NCI-H446 treated with DMSO at 0.1 percent for 48 hours (cell line): ENCODE measurements around the gene AGBL4.
"Not testable (repeated sequence)": the region's sequence is repeated elsewhere in the genome, so short reads cannot be mapped to it uniquely, and the experiment has no call there.

Experiments used
- DNase-seq: peaks from one replicate; lab custom pipeline; 2025; lab: John Stamatoyannopoulos, UW

The AGBL4 gene

DNA sequence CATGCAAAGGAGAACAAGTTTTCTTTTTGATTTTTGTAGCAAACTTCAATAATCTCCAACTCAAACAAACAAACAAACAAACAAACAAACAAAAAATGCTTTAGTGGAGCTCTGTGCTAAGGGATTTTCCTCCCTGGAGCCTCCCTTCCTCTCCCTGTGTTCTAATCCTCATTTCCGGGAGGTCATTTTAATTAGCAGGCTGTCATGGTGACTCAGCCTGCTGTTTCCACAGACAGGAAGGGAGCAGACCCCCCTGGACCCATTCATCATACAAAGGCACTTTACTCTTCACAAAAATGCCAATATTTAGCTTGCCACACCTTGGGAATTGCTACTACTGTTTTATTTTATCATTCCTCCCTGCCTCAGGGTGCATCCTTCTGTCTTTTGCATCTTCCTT, 1490.8 kb downstream of the AGBL4 start:
- DNase-seq = no peak

DNA sequence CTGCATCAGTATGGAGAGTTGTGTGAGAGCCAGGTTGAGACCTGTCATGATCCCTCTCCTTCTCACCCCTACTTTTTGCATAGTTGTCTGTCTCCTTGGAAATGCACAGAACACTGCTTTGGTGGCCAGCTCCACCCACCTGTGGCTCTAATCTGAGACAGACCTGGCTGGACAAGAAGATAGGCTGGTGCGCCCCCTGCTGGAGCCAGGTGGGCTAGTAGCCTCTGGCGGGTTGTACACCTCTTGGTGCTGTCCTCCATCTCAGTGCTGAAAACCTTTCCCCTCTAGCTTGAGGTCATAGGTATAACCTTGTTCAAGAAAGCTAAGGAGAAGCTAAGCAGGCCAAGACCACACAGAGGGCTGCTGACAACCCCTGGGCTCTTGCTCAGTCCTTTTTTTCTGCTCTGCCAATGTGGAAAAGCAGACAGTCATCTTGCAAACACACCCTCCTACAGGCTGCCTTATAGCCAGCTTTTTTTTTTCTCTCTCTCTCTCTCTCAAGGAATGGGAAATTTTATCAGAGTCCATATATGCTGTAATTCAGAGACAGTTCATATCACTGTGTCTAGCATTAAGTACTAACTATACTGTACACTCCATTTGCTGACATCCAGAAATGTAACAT, 1492.9 kb downstream of the AGBL4 start:
- DNase-seq = no peak

DNA sequence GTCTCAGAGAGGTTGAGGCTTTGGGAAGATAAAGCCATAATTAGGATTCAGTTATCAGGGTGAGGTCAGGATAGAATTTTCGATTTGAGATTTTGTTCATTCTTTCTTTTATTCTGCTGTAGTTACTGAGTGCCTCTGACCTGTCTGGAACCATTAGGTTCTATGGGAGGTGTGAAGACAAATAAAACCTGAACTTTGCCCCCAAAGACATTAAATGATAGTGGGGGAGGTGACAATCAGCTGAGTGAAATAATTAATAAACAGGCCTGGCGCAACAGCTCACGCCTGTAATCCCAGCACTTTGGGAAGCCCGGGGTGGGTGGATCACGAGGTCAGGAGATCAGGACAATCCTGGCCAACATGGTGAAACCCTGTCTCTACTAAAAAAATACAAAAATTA, 1496.7 kb downstream of the AGBL4 start:
- no peak for DNase-seq

DNA sequence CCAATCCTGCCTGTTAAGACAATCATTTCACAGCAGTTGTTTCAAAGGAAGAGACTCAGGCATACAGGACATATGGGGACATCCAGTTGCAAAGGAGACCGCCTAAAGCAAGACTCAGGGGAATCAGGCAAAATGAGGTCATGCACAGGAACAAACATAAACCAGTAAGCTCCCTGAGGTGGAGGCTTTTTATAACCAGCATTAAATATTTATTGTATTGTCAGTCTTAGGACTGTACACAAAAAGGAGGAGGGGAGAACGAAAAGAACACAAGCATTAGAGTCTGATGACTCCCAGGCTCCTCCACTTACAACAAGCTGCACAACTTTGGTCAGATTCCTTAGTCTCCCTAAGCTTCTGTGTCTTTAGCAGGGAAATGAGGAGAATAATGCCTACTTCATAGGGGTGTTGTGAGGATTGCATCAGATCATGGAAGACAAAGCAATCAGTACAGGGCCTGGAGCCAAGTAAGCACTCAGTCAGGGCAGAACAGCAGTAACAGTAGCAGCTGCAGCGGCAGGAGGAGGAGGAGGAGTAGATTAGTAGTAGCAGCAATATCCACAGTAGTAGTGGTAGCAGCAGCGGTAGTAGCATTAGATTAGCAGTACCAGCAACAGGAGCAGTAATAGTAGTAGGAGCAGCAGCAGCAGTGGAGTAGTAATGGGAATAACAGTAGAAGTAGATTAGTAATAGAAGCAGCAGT, 1497.6 kb downstream of the AGBL4 start:
- no peak for DNase-seq

DNA sequence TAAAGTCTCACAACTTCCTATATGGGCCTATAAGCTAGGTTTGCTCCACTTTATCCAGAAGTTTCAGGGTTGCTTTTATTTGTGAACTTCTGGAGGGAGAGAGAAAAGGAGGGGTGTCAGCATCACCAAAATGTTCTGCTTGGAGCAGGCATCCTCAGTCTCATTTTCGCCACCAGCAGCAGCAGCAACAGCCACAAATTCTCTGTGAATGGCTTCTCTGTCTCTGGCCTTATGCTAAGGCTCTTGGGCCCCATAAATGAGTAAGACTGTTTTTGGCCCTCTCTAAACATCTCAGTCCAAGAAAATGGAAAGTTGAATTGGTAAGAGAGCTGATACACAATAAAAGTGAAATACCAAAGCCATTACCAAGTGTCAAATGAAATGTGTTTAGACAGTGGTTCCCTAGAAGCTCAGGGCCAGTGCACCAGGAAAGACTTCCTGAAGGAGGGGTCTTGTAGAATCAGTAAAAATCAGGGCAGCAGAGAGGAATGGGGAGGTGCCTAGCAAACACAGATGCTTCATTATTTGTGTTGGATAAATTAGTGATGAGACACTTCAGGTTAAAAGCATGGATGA, 1498.8 kb downstream of the AGBL4 start:
- no peak for DNase-seq

DNA sequence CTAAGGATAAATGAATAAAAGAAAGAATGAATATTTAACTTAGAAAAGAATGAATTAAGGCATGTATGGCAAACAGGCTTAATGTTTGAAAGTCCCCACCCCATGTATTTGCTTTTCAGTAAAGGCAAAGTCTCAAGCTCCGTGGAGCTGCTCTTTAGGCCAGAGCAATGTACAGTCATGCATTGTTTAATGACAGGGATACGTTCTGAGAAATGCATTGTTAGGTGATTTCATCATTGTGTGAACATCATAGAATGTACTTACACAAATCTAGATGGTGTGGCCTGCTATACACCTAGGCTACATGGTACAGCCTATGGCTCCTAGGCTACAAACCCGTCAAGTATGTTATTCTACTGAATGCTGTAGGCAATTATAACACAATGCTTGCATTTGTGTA, 1500.2 kb downstream of the AGBL4 start:
- DNase-seq = no peak

DNA sequence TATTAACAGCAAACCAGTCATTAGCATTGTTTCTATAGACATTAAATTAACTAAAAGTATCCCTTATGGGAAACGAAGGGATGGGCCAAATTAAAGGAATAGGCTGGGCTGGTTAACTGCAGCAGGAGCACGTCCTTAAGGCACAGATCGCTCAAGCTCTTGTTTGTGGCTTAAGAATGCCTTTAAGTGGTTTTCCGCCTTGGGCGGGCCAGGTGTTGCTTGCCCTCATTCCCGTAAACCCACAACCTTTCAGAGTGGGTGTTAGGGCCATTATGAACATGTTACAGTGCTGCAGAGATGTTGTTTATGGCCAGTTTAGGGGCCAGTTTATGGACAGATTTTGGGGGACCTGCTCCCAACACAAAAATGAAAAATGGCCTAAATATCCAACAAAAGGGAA, 1503.9 kb downstream of the AGBL4 start:
- DNase-seq = not testable (repeated sequence)

DNA sequence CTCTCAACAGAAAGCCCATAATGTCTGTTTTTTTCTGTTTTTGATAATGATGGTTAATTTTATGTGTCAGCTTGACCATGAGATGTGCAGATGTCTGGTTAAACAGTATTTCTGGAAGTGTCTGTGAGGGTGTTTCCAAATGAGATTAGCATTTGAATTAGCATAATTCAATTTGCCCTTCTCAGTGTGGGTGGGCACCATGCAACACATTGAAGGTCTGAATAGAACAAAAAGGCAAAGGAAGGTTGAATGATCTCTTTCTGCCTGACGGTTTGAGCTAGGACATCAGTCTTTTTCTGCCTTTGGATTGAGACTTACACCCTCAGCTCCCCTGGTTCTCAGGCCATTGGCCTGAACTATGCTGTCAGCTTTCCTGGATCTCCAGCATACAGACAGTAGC, 1516.9 kb downstream of the AGBL4 start:
- DNase-seq = no peak

DNA sequence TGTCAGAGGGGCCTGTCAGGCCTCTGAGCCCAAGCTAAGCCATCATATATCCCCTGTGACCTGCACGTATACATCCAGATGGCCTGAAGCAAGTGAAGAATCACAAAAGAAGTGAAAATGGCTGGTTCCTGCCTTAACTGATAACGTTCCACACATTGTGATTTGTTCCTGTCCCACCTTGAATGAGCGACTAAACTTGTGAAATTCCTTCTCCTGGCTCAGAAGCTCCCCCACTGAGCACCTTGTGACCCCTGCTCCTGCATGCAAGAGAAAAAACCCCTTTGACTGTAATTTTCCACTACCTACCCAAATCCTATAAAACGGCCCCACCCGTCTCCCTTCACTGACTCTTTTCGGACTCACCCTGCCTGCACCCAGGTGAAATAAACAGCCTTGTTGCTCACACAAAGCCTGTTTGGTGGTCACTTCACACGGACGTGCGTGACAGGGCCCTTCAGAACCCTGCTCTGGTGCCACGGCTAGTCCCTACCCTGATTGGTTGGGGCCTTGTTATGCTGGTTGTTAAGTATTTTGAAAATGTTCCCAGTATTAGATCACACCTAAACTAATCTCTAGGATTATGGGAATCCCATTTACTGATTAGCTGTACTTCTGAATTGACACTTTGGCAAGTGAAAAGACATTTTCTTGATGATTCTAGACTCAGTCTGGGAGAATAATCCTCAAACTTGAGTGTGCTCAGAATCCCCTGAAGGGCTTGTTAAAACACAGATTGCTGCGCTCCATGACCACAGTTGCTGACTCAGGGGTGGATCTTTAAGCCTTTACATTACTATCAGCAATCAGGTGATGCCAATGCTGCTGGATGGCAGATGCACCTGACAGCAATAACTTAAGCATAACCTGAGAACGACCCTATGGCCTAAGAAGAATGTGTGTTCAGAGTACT, 1523.0 kb downstream of the AGBL4 start:
- DNase-seq = no peak

DNA sequence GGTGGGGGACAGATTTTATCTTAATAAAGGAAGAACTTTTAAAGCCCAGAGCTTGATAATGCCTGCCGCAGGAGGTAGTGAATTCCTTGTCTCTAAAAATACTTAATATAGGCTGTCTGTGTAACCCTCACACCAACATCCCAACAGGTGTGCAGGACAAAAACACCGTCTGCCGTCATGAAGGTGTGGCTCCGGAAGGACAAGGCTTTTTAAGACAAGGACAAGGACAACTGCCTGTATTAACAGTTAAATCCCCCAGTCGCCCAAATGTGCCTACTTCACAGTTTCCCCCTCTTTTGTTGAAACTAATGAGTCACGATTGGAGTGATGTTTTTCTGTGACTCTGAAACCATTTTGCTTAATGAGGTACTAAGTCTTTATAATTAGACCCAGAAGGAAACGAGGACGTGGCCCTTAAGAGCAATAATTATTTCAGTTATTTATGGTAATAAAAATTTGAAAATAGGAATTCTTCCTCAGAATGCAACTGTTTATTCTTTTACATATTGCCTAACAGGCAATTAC, 1524.5 kb downstream of the AGBL4 start:
- DNase-seq = no peak

DNA sequence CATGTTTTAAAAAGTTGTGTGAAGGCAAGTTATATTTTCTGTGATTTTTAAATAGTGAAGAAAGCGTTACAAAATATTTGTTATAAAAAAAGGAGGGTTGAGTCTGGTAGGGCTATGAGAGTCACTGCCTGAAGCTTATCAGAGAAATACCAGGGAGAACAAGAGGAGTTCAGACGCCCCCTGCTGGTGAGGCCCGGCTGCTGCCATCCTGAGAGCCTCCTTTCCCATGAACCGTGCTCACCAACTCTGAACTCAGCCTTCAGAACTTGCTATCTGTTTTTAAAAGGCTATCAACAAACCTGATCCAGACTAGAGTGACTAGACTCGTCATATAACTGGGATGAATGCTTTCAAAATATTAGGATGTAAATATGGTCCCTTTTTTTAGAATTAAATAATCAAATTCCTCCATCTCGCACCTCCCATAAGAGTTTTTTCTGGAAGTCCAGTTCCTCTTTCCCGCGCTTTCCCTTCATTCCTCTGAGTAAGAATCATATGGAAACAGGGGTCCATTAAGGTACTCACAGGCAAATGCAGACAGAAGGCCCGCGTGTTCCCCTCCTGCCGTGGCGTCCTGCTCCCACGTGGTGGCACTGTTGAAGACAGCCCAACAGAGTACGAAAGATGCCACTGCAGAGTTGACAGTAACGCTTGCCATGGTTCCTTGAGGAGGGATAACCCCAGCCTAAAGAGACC, 1525.5 kb downstream of the AGBL4 start:
- peak; percentile 27 for DNase-seq

DNA sequence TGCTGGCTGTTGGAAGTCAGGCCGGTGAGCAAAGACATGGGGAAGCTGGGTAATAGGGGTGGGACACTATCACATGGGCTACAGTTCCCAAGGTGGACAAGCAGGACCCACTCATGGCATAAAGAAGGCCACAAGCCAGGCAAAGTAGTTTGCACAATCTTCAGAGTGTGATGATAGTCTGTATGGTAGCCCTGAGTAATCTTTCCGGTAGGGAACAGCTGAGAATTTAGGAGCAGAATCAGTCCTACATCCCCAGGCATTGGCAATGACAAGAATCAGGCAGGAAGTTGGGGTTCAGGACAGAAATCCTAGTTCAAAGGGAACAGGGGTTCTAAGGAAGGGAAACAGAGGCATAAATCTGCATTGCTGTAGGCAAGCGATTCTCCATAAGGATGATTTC, 1527.8 kb downstream of the AGBL4 start:
- DNase-seq = no peak

DNA sequence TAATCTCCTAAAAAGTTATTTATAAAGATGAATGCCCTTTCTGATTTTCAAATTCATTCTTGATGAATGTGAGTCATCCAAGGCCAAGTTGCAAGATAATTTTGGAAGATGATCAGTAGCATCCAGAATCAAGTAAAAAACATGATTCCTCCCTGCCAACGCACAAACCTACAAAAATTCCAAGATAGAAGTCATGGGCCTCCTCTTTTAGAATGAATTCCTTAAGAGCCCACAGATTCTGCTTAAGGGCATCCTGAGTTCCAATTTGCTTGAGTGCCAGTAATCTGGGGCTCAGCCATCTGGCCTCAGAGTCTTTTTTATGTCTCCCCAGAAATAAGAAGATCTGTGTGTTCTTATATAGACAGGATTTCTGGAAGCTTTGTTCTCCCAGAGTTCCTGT, 1528.6 kb downstream of the AGBL4 start:
- DNase-seq = no peak

DNA sequence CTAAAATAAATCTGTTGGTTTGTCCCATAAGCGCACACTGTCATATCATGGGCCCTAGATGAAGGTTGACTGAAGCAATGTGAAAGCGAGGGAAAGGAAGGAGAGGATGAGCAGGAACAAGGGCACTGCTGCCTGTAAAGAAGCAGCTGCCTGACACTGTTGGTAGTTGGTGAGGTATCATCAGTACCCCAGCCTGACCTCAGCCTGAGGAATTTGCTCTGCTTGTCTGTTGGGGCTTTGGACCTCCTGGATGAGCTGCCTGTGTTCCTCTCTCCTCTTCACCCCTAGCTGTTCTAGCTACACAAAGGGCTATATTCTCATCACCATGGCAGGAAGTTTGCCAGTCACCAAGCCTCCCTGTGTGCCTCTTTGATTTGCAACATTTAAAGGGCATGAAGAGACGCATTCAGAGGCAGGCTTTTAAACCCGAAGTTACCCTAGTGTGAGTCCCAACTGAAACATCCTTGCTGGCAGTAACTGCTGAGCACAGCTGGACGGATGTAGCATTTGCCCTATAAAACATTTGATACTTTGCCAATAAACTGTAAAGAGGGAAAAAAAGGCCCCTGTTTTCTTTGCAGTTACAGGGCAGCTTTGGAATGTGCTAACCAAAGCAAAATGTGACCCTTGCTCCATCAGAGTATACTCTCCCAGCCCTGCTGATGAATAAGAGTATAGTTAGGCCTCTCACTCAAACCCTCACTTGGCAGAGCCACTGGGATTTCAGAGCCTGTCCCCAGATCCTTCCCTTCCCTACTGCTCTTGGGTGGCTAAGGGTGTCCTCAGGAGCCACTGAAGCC, 1529.6 kb downstream of the AGBL4 start:
- DNase-seq = no peak

DNA sequence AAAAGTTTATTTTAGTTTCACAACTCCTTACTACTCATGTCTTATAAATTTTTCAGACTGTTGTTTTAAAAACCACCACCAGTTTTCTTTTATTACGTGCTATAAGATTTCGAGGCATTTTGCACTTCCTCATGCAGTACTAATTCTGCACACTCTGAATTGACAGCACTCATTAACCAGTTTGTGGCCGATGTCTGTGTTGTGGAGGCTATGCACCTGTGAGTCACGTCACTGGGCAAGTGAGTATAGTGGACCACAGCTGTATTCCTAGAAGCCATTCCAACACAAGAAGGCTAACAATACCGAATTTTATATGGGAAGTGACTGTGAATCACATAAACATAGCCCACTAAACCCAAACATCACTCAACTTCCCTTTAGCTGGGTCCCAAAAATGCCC, 1530.7 kb downstream of the AGBL4 start:
- DNase-seq = no peak

DNA sequence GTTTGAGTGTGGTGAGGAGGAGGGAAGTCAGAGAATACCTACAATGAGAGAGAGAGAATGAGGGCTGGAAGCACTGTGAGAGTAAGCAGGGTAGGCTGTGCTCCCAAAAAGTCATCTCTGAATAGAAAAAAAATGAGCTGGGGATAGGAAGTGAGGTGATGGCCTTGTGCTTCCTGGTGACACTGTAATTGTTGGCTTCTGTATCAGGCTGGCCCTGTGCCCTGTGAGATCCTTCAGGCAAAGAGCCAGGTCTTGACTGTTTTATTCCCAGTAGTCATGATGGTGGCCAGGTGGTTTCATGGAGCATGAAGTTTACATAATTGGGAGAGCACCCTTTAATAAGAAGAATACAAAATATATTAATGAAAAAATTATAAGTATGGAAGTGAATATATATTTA, 1531.4 kb downstream of the AGBL4 start:
- DNase-seq = no peak

DNA sequence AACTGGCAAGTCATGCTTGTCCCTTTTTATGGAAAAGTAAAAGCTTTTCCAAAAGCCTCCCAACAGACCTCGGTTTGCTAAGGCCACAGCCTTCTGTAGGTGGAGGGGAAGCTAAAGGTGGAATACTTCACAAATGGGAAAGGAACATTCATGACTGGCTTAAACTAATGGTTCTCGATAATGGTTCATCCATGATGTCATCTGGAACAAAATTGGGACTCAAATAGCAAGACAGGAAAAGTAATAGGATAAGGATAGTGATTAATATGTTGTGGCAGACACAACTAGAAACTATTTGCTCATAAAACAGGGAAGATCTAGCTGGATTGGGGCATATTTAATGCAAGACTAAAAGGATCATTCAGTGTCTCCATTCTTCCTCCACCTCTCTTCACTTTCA, 1535.0 kb downstream of the AGBL4 start:
- DNase-seq = no peak
